Measurements from ENCODE around the gene ATP11A.
A peak's percentile ranks its signal among the peaks of the same experiment; 100 is the strongest.

Gene ATP11A

GRCh38 chr13:112819111-112819510 is 129.3 kb downstream of the ATP11A start:
- no peak for DNase-seq (ENCODE audit: low read depth)

- no peak for DNase-seq (ENCODE audit: low read depth)
Observed at GRCh38 chr13:112819816-112820215, 130.0 kb downstream of the ATP11A start.

DNA sequence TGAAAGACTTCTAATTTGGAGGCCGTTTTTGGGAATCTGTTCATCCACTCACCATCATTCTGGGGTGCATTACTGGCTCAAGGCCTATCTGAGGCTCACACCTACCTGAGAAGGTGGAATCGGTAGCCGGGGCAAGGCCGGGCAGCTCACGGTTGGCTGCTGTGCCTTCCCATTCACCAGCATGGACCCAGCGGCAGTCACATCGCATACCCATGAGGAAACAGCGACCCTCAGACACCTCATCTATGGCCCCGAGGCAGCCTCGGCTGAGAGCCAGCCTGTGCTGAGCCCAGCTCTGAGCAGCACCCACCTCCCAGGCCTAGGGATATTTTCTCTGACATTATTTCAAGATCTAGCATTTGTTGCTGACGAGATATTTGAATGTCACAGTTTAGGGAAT is 130.5 kb downstream of the ATP11A start:
- DNase-seq (ENCODE audit: low read depth) = no peak

- peak; percentile 28 for DNase-seq (ENCODE audit: low read depth)
Observed at GRCh38 chr13:112821340-112822055, 131.7 kb downstream of the ATP11A start.

DNA sequence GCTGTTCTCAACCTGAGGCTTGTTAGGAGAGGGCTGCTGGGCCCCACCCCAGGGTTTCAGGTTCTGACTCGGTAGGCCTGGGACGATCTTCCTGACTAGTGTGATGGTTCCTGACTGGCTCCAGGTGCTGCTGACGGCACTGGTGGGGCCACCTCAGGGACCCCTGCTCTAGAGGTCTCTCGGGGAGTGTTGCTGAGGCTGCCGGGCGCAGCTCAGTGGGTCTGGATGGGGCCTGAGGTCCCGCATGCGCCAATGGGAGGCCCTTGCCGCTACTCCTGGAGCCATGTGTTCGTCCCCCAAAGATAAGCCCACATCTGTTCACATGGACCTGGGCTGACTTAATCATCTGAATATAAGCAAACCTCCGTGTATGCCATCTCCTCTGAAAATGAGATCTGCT is 133.0 kb downstream of the ATP11A start:
- DNase-seq (ENCODE audit: low read depth) = no peak

DNA sequence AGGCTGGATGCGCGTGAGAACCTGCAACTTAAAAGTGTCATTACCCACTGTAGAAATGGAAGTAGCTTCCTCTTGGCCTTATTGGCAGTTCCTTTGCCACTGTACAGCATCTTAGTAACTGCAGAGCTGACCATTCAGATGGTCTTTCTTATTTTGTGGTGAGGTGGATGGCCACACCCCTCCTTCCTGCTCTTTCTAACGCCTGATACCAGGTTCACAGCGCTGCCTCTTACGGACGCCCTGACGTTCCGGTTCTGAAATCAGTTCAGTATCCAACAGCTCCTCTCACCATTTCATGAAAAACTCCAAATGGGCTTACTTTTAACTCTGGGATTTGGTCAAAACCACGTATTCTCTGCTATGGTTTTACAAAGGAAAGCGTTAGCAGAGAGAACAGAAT is 134.6 kb downstream of the ATP11A start:
- DNase-seq (ENCODE audit: low read depth) = no peak

GRCh38 chr13:112825071-112825470 is 135.2 kb downstream of the ATP11A start:
- no peak for DNase-seq (ENCODE audit: low read depth)

GRCh38 chr13:112825875-112826274 is 136.0 kb downstream of the ATP11A start:
- no peak for DNase-seq (ENCODE audit: low read depth)

DNA sequence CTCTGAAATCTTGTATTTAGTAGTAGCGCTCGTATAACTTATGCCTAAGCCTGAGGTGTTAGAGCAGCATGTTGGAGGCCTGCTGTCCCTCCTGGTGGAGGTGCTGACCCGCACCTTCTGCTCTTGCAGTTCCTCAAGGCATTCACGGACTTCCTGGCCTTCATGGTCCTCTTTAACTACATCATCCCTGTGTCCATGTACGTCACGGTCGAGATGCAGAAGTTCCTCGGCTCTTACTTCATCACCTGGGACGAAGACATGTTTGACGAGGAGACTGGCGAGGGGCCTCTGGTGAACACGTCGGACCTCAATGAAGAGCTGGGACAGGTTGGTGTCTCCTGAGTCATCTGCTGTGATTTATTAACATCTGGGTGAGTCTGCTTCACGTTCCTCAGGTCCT is 136.7 kb downstream of the ATP11A start:
- DNase-seq (ENCODE audit: low read depth) = no peak

DNA sequence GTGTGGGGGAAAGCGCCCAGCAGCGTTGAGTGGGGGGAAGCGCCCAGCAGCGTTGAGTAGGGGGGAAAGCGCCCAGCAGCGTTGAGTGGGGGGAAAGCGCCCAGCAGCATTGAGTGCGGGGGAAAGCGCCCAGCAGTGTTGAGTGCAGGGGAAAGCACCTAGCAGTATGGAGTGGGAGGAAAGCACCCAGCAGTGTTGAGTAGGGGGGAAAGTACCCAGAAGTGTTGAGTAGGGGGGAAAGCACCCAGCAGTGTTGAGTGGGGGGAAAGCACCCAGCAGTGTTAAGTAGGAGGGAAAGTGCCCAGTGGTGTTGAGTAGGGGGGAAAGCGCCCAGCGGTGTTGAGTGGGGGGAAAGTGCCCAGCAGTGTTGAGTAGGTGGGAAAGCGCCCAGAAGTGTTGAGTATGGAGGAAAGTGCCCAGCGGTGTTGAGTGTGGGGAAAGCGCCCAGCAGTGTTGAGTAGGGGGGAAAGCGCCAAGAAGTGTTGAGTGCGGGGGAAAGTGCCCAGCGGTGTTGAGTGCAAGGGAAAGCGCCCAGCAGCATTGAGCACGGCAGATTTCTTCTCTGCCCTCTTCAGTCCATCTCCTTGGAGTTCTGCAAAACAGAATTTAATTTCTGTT is 138.4 kb downstream of the ATP11A start:
- no peak for DNase-seq (ENCODE audit: low read depth)

- no peak for DNase-seq (ENCODE audit: low read depth)
Observed at GRCh38 chr13:112828756-112829155, 138.9 kb downstream of the ATP11A start.

DNA sequence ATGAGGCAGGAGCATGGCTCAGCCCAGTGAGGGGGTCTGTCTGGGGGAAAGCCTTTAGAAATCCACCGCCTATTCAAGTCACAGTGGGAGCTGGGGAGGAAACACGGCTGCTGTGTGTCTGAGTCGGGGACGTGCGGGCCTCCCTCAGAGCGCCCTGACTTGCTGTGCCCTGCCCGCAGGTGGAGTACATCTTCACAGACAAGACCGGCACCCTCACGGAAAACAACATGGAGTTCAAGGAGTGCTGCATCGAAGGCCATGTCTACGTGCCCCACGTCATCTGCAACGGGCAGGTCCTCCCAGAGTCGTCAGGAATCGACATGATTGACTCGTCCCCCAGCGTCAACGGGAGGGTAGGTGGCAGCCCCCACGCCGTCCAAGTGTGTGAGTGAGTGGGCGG is 141.4 kb downstream of the ATP11A start:
- DNase-seq (ENCODE audit: low read depth) = no peak

GRCh38 chr13:112831801-112832200 is 142.0 kb downstream of the ATP11A start:
- no peak for DNase-seq (ENCODE audit: low read depth)

GRCh38 chr13:112832811-112833210 is 143.0 kb downstream of the ATP11A start:
- DNase-seq (ENCODE audit: low read depth) = no peak

DNA sequence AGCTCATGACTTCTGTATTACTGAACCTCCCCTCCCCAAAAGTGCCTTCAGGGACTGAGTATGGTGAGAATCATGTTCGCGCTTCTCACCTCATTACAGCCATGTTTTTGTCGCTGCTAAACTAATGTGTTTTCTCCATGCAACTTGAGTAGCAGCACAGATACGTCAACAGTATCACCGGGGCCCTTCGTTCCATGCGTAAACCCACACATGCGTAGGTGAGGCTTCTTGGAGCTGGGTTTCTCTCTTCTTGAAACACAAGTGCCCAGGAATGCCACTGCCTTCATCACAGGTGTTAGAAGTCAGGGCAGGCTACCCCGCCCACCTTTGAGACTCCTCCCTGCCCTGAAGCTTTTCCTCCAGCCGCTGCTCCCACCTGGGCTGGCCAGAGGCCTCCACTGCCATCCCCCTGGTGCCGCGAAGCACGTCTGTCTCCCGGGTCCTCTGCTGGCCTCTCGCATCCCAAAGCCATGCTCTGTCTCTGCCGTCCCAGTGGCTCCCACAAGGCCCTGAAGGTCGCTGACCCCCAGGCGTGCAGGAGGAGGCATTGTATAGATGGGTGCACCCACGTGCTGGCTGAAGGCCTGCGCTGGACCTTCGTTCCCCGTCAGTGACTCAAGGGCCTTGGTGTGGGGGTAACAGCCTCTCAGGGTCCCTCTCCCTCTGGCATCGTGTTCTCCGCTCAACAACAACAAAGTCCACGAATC is 143.9 kb downstream of the ATP11A start:
- DNase-seq (ENCODE audit: low read depth) = no peak

GRCh38 chr13:112835344-112835743 is 145.5 kb downstream of the ATP11A start:
- DNase-seq (ENCODE audit: low read depth) = no peak

DNA sequence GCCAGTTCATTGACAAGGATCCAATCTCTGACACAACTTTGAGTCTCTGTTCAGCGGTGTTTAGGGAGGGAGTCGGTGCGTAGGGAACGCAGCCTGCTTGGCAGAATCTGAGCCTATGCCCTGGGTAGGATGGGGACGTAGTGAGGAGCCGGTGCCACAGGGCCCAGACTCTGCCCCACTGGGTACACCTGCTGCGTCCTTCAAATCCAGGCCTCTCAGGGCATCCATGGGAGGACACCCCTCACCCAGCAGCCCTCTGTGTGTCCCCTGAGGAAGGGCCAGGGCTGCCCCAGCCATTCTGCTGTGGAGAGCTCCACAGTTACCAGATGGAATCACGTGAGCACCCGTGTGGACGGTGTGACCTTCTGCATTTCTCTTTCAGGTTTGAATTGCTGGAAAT is 146.0 kb downstream of the ATP11A start:
- DNase-seq (ENCODE audit: low read depth) = no peak

GRCh38 chr13:112836940-112837339 is 147.1 kb downstream of the ATP11A start:
- no peak for DNase-seq (ENCODE audit: low read depth)

DNA sequence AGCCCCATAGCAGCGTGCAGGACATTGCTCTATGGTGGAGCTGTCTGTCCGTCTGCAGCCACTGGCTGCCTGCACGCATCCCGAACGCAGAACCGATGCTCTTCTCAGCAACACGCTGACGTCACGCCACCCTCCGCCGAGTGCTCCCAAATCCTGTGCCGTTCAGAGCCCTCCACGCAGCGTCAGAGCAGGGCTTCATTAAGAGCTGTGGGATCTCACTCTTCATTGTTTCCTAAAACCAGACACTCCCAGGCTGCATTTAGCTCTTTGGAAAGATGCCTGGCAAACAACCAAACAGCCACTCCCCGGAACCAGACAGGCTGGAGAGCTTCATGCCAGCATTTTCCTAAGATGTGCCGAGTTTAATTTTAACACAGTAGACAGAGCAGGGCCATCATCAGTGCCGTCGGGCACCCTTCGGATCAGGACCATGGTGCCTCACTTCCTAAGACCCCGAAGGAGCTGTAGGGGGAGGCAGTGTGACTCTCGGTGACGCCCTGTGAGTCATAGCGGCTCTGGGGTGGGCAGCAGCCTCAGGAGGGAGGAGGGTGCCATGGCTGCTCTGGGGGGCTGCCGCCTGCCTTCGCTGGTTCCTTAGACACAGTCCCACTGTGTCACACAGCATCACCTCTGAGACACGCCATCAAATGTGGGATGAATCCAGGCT is 147.7 kb downstream of the ATP11A start:
- DNase-seq (ENCODE audit: low read depth) = peak; percentile 34

DNA sequence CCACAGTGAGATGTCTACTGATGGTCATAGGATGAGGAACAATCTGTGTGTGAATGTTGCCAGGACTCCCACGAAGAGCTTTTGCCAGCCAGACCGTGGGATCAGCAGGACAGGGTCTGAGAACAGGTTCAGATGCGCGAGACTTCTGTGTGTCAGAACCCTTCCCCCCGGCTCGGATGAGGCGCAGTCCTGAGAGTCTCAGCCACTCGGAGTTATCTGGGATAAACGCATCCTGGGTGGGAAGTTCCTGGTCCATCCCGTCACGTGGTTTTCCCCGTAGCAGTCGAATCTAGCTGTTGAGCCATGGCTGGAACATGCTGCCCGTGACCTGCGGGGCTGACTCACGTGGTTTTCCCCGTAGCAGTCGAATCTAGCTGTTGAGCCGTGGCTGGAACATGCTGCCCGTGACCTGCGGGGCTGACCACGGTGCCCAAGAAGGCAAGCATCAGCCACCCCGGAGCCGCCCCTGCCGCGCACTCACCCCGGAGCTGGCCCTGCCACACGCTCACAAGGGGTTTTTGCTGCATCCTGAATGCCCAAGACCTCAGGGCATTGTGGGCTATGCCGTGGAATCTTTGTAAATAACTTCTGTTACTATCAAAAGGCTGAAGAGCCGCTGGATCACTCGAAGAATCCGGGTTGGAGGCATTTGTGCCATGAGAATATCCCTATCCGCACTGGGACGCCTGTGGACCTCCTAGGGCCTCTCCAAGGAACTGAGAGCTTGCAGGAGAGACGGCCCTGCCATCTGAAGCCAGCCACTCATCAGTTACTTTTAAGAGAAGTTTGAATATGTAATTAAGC is 148.4 kb downstream of the ATP11A start:
- no peak for DNase-seq (ENCODE audit: low read depth)

DNA sequence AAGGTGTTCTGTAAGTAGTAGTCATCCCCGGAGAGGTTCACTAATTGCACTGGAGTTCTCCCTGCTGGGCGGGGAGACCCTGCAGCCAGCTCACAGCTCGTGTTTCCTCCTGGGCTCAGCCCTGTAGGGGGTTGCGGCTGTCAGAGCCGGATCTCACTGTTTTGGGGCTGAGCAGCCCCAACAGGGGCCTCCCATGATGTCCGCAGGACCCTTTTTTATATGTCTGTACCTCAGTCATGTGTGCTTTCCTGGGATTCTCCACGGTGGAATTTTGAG is 148.9 kb downstream of the ATP11A start:
- no peak for DNase-seq (ENCODE audit: low read depth)

All from GM04504 (cell line).